ENCODE results near the gene RWDD1.

DNA sequence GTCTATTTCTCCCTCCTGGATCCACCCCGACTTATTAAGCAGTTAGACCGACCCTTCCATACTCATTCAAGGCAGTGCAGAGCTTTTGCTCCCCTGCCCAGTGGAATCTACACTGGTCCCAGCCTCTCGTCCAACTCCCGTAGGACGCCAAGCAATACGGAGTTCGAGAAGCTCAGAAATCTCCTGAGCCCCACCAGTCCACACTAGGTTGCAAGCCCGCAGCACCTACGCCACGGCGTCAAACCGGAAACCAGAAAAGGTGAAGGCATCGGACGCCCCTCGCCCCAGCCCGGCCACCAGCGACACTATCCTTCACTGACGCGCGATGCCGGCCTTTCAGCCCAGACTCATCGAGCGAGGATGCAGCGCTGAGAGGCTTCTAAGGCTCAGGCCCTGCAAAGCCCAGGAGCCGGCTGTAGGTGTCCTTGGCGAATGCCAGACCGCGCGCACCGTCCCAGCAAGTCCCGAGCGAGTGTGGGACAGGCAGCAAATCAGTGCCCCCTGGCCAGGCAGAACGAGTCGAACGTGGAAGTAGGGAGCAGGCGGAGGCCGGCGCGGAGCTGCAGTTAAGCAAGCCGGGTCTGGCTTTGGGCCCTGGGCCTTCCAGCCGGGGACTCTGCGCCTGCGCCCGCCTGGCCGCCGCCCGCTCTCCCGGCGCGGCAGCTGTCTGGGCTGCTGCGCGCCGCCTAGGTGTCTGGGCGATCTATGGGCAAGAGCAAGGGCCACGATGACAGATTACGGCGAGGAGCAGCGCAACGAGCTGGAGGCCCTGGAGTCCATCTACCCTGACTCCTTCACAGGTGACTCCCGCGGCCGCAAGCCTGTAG lies at the start of gene RWDD1:
- TF ChIP-seq, protein P1, sequence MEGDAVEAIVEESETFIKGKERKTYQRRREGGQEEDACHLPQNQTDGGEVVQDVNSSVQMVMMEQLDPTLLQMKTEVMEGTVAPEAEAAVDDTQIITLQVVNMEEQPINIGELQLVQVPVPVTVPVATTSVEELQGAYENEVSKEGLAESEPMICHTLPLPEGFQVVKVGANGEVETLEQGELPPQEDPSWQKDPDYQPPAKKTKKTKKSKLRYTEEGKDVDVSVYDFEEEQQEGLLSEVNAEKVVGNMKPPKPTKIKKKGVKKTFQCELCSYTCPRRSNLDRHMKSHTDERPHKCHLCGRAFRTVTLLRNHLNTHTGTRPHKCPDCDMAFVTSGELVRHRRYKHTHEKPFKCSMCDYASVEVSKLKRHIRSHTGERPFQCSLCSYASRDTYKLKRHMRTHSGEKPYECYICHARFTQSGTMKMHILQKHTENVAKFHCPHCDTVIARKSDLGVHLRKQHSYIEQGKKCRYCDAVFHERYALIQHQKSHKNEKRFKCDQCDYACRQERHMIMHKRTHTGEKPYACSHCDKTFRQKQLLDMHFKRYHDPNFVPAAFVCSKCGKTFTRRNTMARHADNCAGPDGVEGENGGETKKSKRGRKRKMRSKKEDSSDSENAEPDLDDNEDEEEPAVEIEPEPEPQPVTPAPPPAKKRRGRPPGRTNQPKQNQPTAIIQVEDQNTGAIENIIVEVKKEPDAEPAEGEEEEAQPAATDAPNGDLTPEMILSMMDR (IDR thresholded peaks at IDR 0.05): peak in 2 of 4 experiments; percentile 15 to 40
- peak; percentile 59 to 62 for TF ChIP-seq POLR2A (IDR thresholded peaks at IDR 0.05)

Data from gastroesophageal sphincter (tissue), 3 donors.